ENCODE measurements around the gene HMGN3. TPM values are rescaled to one million over a fixed set of nuclear protein-coding genes. Genes with fewer than 3 reads are reported as not detected.
"Not testable (repeated sequence)": the region's sequence is repeated elsewhere in the genome, so short reads cannot be mapped to it uniquely, and the experiment has no call there.

The HMGN3 gene
- total RNA-seq, result 98.1 TPM
- long read RNA-seq, transcript HMGN3-202 (6 exons, 872 nt), result minor isoform, 20 of 179 reads
- long read RNA-seq, transcript HMGN3-201 (6 exons, 831 nt), result major isoform, 35 of 179 reads
- long read RNA-seq, partial matches to known transcripts, result 32 of 179 reads
- long read RNA-seq, other reads (novel, unspliced or antisense), result 91 of 179 reads

DNA sequence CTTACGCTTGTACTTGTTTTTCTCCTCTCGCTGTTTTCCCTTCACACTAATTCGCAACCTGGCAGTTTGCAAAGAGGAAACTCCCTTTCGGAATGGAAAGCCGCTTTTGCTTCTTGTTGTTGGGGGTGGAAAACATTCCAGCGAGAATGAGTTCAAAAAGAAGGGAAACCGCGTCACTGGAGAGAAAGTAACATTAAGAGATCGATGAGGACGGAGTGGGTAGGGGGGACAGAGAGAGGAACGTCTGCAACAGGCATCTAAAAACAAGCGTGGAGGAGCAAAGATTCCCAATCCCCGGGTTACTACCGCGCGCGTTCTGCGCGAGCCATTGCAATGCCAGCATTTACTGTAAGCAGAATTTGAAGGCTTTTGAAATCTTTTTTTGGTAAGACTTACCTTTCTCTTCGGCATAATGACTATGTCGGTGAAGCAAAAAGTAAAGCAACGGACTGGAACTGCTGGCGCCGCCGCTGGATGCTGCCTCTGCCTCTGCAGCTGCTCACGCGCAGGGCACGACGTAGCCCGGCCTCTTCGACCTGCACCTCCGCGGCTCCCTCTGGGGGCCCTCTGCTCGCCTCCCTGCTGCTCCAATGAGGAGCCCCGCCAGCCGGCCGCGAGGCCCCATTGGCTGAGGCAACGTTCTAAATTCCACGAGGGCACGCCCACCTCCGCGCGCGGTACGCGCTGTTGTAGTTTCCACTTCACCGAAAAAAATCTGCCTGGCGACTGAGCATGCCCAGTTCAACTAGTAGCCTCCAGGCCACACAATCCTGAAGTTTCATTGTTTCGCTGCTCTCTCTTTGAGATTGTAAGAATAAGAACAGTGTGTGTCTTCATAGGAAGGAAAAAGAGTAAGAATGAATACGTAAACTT is at the start of gene HMGN3:
HMGN3 (minus strand) TSS at position 533 of the 873 bp plus-strand sequence.
- DNase-seq (ENCODE audit: low spot score), result peak; percentile 96
- intact Hi-C loops (cut with DNase I), result loop anchor here (1.0 to 5.0 kb wide), 2 partner anchors 156 to 303 kb away; partner anchors contain the start of genes LCA5 and PHIP

DNA sequence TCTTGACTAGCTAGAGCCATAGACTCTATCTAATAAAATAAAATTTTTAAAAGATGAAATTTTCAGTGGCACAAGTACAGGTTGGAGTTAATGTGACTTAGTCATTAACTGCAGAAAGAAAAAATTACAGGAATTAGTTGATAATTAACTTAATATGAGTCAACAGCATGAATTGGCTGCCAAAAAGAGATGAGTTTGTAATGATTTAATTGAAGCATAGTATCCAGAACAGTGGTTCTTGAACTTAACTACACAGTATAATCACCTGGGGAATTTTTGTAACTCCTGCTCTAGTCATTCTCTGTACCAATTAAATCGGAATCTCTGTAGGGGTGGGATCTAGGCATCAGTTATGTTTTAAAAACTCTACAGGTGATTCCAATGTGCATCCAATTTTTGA is 46.3 kb upstream of the HMGN3 start:
- intact Hi-C loops (cut with DNase I), result no loop called here

GRCh38 chr6:79277109-79277508 is 42.6 kb upstream of the HMGN3 start:
- intact Hi-C loops (cut with DNase I), result no loop called here
- no peak for DNase-seq (ENCODE audit: low spot score)

More for the DNA sequence above, 46.3 kb upstream of the HMGN3 start:
- DNase-seq (ENCODE audit: low spot score), result no peak

DNA sequence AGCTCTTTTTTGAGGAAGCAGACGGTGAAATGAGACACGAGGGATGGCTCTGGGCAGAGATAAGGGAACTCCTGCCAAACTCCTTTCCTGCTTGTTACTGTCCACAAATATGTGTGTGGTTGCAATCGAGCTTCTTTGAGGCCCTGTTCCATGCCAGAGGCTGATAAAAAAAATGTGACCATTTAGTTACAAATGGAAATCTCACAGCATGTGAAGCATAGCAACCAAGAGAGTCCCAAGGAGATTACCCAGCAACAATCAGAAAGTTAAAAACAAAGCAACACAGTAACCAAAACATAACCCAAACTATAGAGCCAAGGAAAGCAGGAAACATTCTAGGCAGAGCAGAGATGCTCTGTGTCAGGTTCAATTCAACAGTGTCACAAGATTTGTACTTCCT is 35.4 kb upstream of the HMGN3 start:
- no peak for DNase-seq (ENCODE audit: low spot score)
- intact Hi-C loops (cut with DNase I), result no loop called here

DNA sequence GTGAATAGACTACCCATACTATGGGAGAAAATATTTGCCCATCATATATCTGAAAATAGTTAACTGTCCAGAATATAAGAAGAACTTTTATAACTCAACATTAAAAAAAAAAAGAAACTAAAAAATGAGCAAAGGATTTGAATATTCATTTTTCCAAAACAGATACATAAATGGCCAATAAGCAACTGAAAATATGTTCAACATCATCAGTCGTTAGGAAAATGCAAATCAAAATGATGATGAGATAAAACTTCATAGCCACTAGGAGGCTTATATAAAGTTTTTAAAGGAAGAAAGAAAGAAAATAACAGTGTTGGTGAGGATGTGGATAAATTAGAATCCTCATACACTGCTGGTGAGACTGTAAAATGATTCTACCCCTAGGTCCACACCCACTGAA is 32.6 kb upstream of the HMGN3 start:
- intact Hi-C loops (cut with DNase I), result no loop called here
- no peak for DNase-seq (ENCODE audit: low spot score)

DNA sequence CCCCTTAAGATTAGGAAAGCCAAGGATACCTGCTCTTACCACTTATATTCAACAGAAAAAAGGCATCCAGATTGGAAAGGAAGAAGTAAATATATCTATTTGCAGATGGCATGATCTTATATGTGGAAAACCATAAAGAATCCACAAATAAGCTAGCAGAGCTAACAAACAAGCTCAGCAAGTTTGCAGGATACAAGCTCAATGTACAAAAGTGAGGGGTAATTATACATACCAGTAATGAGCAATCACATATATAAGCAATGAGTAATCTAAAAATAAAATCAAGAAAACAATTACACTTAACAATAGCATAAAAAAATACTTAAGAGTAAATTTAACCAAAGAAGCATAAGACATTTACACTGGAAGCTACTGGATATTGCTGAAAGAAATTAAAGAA is 31.6 kb upstream of the HMGN3 start:
- no peak for DNase-seq (ENCODE audit: low spot score)
- intact Hi-C loops (cut with DNase I), result no loop called here

- no peak for DNase-seq (ENCODE audit: low spot score)
- intact Hi-C loops (cut with DNase I), result no loop called here
Measured at GRCh38 chr6:79263359-79263758, 28.9 kb upstream of the HMGN3 start.

- intact Hi-C loops (cut with DNase I), result no loop called here
- DNase-seq (ENCODE audit: low spot score), result no peak
Measured at GRCh38 chr6:79261666-79262065, 27.2 kb upstream of the HMGN3 start.

GRCh38 chr6:79260772-79261171 is 26.3 kb upstream of the HMGN3 start:
- DNase-seq (ENCODE audit: low spot score), result no peak
- intact Hi-C loops (cut with DNase I), result no loop called here

- intact Hi-C loops (cut with DNase I), result no loop called here
- no peak for DNase-seq (ENCODE audit: low spot score)
Measured at GRCh38 chr6:79257381-79258205, 23.1 kb upstream of the HMGN3 start.

GRCh38 chr6:79256770-79257169 is 22.3 kb upstream of the HMGN3 start:
- intact Hi-C loops (cut with DNase I); DNase-seq (ENCODE audit: low spot score): not testable (repeated sequence)

- intact Hi-C loops (cut with DNase I); DNase-seq (ENCODE audit: low spot score): not testable (repeated sequence)
Measured at GRCh38 chr6:79255086-79255485, 20.6 kb upstream of the HMGN3 start.

- no peak for DNase-seq (ENCODE audit: low spot score)
- intact Hi-C loops (cut with DNase I), result no loop called here
Measured at GRCh38 chr6:79250559-79250958, 16.1 kb upstream of the HMGN3 start.

DNA sequence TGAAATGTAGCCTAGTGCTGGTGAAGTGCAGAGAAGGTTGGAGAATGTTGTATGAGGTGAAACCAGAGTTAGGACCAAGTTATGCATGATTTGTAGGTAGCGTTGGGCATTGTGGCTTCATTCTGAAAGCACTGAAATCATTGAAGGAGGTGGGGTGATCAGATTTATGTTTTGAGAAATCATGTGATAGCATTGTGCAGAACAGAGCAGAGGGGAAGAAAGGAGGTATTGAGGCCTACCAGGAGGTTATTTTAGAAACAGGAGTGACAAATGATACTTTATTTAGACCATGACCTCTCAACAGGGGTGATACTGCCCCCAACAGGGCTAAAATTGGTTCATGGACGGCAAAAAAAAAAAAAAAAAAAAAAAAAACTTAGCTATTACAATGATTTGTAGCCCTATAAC is 15.6 kb upstream of the HMGN3 start:
- no peak for DNase-seq (ENCODE audit: low spot score)
- intact Hi-C loops (cut with DNase I), result no loop called here

- intact Hi-C loops (cut with DNase I), result no loop called here
- no peak for DNase-seq (ENCODE audit: low spot score)
Measured at GRCh38 chr6:79249136-79249535, 14.7 kb upstream of the HMGN3 start.

- intact Hi-C loops (cut with DNase I), result no loop called here
- DNase-seq (ENCODE audit: low spot score), result no peak
Measured at GRCh38 chr6:79246891-79247290, 12.4 kb upstream of the HMGN3 start.

DNA sequence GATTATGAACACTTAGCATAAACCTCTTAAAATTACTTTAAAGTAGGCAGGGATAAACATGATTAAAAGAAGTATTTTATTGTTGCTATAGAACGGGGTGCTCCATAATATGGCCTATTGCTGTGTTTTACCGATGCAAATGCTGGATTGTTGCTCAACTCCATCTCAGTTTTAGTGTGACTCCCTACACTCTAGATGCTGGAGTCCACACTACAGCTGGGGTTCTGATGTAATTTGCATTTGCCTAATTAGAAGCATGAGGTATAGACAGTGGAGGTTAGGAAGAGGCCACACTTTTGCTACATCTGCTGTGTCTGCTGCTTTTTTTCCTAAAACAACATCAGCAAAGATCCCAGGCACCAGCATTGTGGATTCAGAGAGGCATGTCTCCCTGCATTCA is 6.7 kb upstream of the HMGN3 start:
- intact Hi-C loops (cut with DNase I), result no loop called here
- no peak for DNase-seq (ENCODE audit: low spot score)

- intact Hi-C loops (cut with DNase I), result no loop called here
Measured at GRCh38 chr6:79240509-79240908, 6.0 kb upstream of the HMGN3 start.

GRCh38 chr6:79239536-79240168 is 5.2 kb upstream of the HMGN3 start:
- intact Hi-C loops (cut with DNase I), result no loop called here
- DNase-seq (ENCODE audit: low spot score), result no peak

More at GRCh38 chr6:79240509-79240908, 6.0 kb upstream of the HMGN3 start:
- DNase-seq (ENCODE audit: low spot score), result no peak

- intact Hi-C loops (cut with DNase I), result no loop called here
- no peak for DNase-seq (ENCODE audit: low spot score)
Measured at GRCh38 chr6:79238919-79239318, 4.4 kb upstream of the HMGN3 start.
